HG02588 (cell line): Measurements from ENCODE around the gene PSMB5.
"Not testable (repeated sequence)": the region's sequence is repeated elsewhere in the genome, so short reads cannot be mapped to it uniquely, and the experiment has no call there.

ENCODE experiments used
- ATAC-seq: cut with Tn5 transposase; IDR thresholded peaks from one replicate; pipeline ENCODE4 v1.9.1; 2021; ENCODE audit warnings: mild to moderate bottlenecking, moderate library complexity; ENCODE audit not compliant: unreplicated experiment

The PSMB5 gene

GRCh38 chr14:23020143-23021128, 14.3 kb downstream of the PSMB5 start:
- ATAC-seq: no peak

GRCh38 chr14:23018107-23018506, 16.6 kb downstream of the PSMB5 start:
- ATAC-seq: no peak

GRCh38 chr14:23017091-23017490, 17.6 kb downstream of the PSMB5 start:
- ATAC-seq: no peak

- ATAC-seq: no peak
Observed at GRCh38 chr14:23015618-23016017, 19.1 kb downstream of the PSMB5 start.

GRCh38 chr14:23013749-23014054, 21.0 kb downstream of the PSMB5 start:
- ATAC-seq: not testable (repeated sequence)

GRCh38 chr14:23013054-23013748, 21.5 kb downstream of the PSMB5 start:
- ATAC-seq: no peak

GRCh38 chr14:23009939-23010726, 24.6 kb downstream of the PSMB5 start, which contains the start of gene C14orf93:
TSS of gene C14orf93 (minus strand) at chr14:23010143. CDS start at chr14:22999023, 11,120 bp downstream.
- ATAC-seq: peak; percentile 42

- ATAC-seq: no peak
Observed at GRCh38 chr14:23009483-23009938, 25.2 kb downstream of the PSMB5 start.

GRCh38 chr14:23008831-23009230, 25.9 kb downstream of the PSMB5 start:
- no peak for ATAC-seq

- ATAC-seq: peak; percentile 94
Observed at GRCh38 chr14:23006544-23007419, 27.9 kb downstream of the PSMB5 start.

- no peak for ATAC-seq
Observed at GRCh38 chr14:23006188-23006534, 28.5 kb downstream of the PSMB5 start.

GRCh38 chr14:23005451-23006187, 29.1 kb downstream of the PSMB5 start:
- ATAC-seq: no peak

- ATAC-seq: not testable (repeated sequence)
Observed at GRCh38 chr14:23004274-23004673, 30.4 kb downstream of the PSMB5 start.

- ATAC-seq: no peak
Observed at GRCh38 chr14:23002592-23002991, 32.1 kb downstream of the PSMB5 start.

GRCh38 chr14:23000860-23001259, 33.8 kb downstream of the PSMB5 start:
- no peak for ATAC-seq

GRCh38 chr14:22998329-22999012, 36.2 kb downstream of the PSMB5 start:
- ATAC-seq: no peak

- ATAC-seq: no peak
Observed at GRCh38 chr14:22997676-22998323, 36.9 kb downstream of the PSMB5 start.
